NCI-H187 treated with DMSO at 0.1 percent for 48 hours (cell line): ENCODE results near the gene GAREM2.

Experiments used
- DNase-seq: peaks from one replicate; lab custom pipeline; 2025; lab: John Stamatoyannopoulos, UW

GAREM2 gene

GRCh38 chr2:26187537-26188104, 14.7 kb downstream of the GAREM2 start:
- no peak for DNase-seq

DNA sequence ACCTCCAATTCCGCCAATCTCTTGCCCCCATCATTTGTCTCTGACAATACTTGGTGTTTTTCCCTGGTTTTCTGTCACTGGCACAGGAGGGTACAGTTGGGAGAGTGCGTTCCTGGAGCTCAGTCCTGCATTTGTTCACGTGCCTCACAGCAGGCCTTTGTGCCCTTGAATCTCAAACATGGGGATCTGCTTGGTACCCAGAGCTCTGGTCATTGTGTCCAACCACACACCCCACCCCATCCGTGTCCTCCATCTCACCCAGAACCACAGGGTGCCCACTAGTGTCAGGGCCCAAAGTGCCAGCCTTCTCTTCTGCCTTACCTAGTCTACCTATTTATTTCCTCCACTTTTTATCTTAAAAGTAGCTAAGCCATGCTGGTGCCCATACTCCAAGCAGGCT, 16.2 kb downstream of the GAREM2 start:
- no peak for DNase-seq

- no peak for DNase-seq
Observed at GRCh38 chr2:26189751-26190150, 16.9 kb downstream of the GAREM2 start.

DNA sequence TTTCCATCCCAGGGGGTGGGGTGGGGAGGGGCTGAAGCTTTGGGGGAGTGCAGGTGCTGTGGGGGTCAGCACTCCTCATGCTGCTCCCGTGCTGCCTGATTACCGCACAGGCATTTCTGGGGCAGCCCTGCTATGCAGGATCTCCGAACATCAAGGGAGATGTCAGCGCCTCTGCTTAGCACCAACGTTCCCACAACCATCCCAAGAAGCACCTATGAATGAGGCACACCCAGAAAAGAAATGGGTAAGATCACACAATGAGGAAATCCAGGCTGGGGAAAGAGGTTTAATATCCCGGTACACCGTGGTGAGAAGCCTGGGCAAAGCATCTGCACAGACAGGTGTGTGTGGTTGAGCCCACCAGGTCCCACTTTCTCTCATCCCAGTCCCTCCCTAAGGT, 17.5 kb downstream of the GAREM2 start:
- DNase-seq, result no peak

DNA sequence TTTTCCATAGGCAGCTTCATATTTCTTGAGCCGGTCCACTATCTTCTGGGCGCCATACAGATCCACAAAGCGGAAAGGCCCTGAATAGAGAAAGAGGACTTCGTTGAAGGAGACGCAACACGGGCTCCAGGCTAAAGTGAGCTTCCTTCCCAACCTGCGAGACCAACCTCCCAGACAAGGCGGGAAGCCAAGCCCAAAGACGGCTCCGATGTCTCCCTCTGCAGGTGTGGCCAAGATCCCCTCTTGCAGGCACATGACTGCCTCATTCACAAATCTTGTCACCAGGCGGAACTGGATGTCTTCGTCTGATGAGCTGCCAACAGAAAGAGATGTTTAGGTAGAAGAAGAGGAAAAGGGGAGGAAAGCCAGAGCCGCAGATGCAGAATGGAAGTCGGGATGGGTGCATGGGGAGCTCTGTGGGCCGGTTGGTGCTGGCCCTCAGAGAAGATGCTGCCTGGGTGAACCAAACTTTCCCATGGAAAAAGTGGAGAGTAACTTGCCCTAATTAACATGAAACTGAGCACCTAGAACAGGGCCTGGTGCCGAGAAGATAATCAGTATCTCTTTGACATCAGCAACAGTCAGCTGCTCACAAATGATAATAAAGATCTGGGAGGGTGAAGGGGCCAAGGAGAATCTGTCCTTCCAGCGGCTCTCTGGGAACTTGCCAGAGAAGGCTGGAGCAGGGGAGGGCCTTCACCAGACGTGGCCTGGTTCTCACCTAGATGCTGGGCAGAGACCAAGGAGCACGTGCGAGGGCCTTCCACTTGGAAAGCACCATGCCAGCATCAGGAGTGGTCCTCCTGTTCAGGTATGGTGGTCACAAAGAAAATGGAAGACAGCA, 18.6 kb downstream of the GAREM2 start:
- DNase-seq, result no peak

- no peak for DNase-seq
Observed at GRCh38 chr2:26193578-26194231, 20.8 kb downstream of the GAREM2 start.

DNA sequence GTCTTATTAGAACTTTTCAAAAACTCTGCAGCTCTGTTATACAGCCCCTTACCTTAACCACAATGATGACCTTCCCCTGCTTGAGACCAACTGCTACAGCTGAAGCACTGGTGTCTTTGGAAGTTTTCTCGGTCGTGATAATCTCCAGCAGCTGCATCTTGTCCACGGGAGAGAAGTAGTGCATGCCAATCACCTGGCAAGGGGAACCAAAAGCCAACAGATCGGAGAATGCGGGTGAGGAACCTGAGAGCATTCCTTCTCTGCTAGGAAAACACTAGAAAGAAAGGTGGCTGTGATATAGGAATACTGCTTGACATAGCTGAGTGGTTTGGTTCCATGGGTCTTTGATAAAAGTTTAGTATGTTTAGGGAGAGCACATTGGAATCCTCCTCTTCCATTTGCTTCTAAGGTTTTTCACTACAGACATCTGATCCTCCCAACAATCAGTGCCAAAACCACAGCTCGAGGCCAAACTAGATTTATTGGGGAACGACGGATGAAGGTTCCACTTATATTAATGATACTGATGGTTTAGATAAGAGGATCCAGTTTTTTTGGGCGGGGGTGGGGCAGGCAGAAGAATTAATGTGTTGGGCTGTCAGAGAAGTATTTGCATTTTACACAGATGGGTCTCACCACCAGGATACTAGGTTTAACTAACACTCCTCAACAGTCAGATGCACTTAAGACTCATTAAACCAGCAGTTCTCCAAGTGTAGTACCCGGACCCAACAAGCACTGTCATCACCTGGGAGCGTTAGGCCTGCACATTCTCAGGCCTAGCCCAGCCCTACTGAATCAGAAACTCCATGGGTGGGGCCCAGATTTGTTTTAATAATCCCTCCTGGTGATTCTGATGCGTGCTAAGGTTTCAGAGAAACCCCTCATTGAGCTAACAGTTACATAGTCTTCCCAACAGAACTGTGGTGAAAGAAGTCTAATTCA, 22.4 kb downstream of the GAREM2 start:
- no peak for DNase-seq

GRCh38 chr2:26196683-26197418, 24.0 kb downstream of the GAREM2 start:
- DNase-seq, result no peak

- DNase-seq, result no peak
Observed at GRCh38 chr2:26197516-26197915, 24.6 kb downstream of the GAREM2 start.

DNA sequence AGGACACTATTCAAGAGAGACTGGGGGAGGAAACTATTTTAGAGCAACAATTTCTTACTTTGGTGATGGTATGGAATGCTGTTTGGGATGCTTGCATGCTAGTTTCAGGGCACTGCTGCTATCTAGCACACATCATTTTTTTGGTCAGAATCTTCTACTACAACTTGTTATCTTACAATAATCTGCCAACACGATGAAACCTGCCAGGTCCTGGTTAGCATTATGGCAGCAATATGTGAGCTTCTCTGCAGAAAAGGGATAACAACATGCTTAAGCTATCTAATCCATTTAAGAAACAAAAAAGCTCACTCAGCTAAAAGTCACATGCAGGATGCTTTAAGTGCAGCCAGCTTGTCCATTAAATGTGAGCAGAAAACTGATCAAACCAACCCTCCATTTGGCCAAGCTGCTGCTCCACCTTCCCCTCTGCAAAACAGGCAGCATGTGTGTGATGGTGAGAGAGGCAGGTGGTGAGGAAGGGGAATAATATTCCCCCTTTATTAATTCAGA, 30.1 kb downstream of the GAREM2 start:
- no peak for DNase-seq

DNA sequence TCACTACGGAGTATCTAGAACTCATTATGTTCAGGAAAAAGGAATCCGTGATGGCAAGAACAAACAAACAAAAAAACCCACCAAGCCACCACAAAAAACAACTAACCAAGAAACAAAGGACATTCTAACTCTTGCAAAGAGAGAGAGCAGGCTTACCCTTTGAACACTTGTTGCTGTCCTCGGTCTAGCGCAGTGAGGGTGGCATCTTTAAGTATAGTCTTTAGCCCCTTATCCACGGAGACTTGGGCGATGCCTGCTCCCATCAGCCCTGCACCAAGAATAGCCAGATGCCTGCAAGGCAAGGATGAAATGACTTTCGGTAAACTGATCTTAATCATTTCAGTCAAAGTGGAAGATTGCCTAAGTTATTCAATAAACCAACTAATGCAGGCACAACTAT, 31.0 kb downstream of the GAREM2 start:
- DNase-seq, result no peak

GRCh38 chr2:26212011-26212410, 39.1 kb downstream of the GAREM2 start:
- no peak for DNase-seq

- DNase-seq, result no peak
Observed at GRCh38 chr2:26214759-26215158, 41.9 kb downstream of the GAREM2 start.

DNA sequence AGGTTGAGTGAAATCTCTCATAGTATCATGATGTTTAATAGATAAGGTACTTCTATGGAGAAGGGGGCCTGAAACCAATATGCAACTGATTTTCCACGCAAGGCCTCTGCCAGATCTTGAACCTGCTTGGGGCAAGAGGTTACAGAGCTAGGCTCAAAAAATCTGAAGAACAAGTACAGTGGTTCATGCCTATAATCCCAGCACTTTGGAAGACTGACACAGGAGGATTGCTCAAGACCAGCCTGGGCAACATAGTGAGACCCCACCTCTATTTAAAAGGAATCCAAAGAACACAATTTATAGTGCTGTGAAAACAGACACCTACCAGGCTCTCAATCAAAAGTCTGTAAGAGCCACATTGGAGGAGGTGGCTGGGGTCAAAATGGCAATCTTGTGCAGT, 42.9 kb downstream of the GAREM2 start:
- DNase-seq, result no peak

- DNase-seq, result no peak
Observed at GRCh38 chr2:26216587-26216986, 43.7 kb downstream of the GAREM2 start.

GRCh38 chr2:26217720-26218119, 44.8 kb downstream of the GAREM2 start:
- DNase-seq, result no peak

DNA sequence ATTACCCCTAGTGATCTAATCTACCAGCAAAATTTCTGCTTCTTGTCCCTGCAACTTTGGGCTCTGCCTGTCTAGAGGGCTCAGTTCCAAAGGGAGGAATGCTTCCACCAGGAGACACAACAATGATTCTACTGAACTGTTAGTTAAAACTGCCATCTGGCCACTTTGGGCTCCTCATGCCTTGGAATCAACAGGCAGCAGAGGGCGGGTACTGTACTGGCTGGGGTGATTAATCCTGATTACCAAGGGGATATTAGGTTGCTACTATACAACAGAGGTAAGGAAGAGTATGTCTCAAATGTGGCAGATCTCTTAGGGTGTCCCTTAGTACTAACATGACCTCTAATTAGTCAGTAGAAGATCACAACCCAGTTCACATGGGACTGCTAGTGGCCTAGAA, 50.1 kb downstream of the GAREM2 start:
- no peak for DNase-seq

DNA sequence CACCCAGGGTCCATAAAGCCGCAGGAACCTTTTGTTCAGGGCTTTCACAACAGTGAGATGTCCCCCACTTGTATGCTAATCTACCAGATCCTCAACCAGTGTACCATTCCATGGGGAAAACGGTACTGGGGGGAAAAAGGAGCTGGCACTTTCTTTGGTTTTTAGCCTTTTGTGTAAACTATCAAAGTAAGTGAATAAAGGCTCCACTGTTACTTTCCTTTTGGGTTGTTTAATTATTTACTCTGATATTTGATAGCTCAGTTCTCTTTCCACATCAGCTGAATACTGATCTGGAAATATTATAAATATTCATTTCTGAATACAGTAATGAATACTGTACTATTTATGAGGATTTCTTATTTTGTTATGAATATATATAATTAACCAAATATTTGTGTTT, 51.2 kb downstream of the GAREM2 start:
- DNase-seq, result no peak

GRCh38 chr2:26229595-26229994, 56.7 kb downstream of the GAREM2 start:
- no peak for DNase-seq

DNA sequence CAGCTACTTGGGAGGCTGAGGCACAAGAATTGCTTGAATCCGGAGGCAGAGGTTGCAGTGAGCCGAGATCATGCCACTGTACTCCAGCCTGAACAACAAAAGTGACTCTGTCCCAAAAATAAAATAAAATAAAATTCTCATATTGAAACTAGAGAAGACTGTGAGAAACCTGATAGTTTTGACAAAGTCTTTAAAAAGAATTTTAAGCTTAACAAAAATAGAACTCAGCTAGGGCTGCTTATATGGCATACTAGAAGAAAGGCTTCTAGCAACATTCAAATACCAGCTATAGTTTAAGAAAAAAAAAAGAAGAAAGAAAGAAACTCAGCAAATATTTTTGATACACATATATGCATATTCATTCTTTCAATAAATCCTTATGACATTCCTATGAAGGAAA, 57.9 kb downstream of the GAREM2 start:
- no peak for DNase-seq

GRCh38 chr2:26235089-26235488, 62.2 kb downstream of the GAREM2 start:
- no peak for DNase-seq
